GM12878 (cell line): ENCODE measurements around the gene SAMSN1. TPM values are rescaled to one million over a fixed set of nuclear protein-coding genes. Genes with fewer than 3 reads are reported as not detected.

Source experiments
- ATAC-seq: fragments of 200-7000 bp; cut with Tn5 transposase; 3 replicates; pipeline ENCODE4 v1.9.1; 2020; ENCODE audit warnings: mild to moderate bottlenecking, moderate library complexity
- BruUV-seq: library from RNA; stranded (reverse); fragments of 400-500 nt; replicated peaks from 2 replicates; lab custom pipeline; 2021; lab: Mats Ljungman, UMichigan
- CTCF ChIA-PET: fragments of 300-600 bp; sonication (Branson Sonifier 250); formaldehyde crosslinking; extraction: SDS; loops from one replicate; lab custom pipeline; 2021; ENCODE audit warnings: inconsistent platforms; lab: Yijun Ruan, JAX
- POLR2A ChIA-PET: fragments of 350-600 bp; formaldehyde crosslinking; extraction: SDS; loops from one replicate; lab custom pipeline; 2021; ENCODE audit warnings: inconsistent platforms; lab: Charles Lee
- RAD21 ChIA-PET: fragments of 300-600 bp; sonication (Branson Sonifier 250); formaldehyde crosslinking; loops from one replicate; lab custom pipeline; 2023; ENCODE audit warnings: antibody characterized with exemption; ENCODE audit not compliant: unreplicated experiment; lab: Charles Lee
- SMC1A ChIA-PET: fragments of 300-600 bp; sonication (Branson Sonifier 250); formaldehyde crosslinking; loops from one replicate; lab custom pipeline; 2023; ENCODE audit not compliant: unreplicated experiment, uncharacterized antibody; lab: Charles Lee
- DNase-seq: peaks from one replicate; pipeline ENCODE4 v3.0.0-alpha.2; 2011; ENCODE audit warnings: low read depth, low spot score
- FAIRE-seq: peaks from 3 replicates; lab custom pipeline; 2011; peaks lifted over from hg19 to GRCh38; lab: Jason Lieb, UNC
- H2AFZ ChIP-seq: 2 replicates; pipeline ENCODE4 v1.6.0; 2011; ENCODE audit warnings: low read depth, low read length, control low read depth; ENCODE audit not compliant: control insufficient read depth
- H3K27ac ChIP-seq: 2 replicates; pipeline ENCODE4 v1.5.1; 2011; ENCODE audit warnings: control low read depth; ENCODE audit not compliant: control insufficient read depth, insufficient read depth
- H3K27me3 ChIP-seq, 2 experiments: replicated peaks in 1 of 2; 2 replicates each; pipeline versions ENCODE4 v1.6.0 to v1.6.1; 2011; ENCODE audit warnings: low read length in 1 of 2; ENCODE audit not compliant: control insufficient read depth in 2 of 2, insufficient read depth in 2 of 2
- H3K36me3 ChIP-seq, 2 experiments: 2 replicates each; pipeline ENCODE4 v1.5.1; 2011; ENCODE audit warnings: low read length in 1 of 2; ENCODE audit not compliant: control insufficient read depth in 2 of 2, insufficient read depth in 2 of 2
- H3K4me1 ChIP-seq: 2 replicates; pipeline ENCODE4 v1.6.1; 2011; ENCODE audit warnings: mild to moderate bottlenecking, low read length, moderate library complexity, mixed read lengths; ENCODE audit not compliant: control insufficient read depth, insufficient read depth
- H3K4me2 ChIP-seq: 2 replicates; pipeline ENCODE4 v1.6.0; 2011; ENCODE audit warnings: control low read depth; ENCODE audit not compliant: control insufficient read depth, insufficient read depth
- H3K4me3 ChIP-seq: fragments of 200-600 bp; sonication (generic); 2 replicates; pipeline ENCODE4 v1.5.1; 2016
- H3K79me2 ChIP-seq: 2 replicates; pipeline ENCODE4 v1.6.0; 2011; ENCODE audit warnings: low read length; ENCODE audit not compliant: control insufficient read depth, insufficient read depth
- H3K9ac ChIP-seq: 2 replicates; pipeline ENCODE4 v1.8.0; 2011; ENCODE audit warnings: low read length, control low read depth, mixed read lengths; ENCODE audit not compliant: control insufficient read depth, insufficient read depth
- H3K9me3 ChIP-seq: replicated peaks from 3 replicates; pipeline ENCODE4 v1.5.1; 2011; ENCODE audit warnings: mild to moderate bottlenecking, low read length; ENCODE audit not compliant: control insufficient read depth, insufficient read depth
- H4K20me1 ChIP-seq: 2 replicates; pipeline ENCODE4 v1.6.0; 2011; ENCODE audit not compliant: control insufficient read depth, insufficient read depth
- ASH2L ChIP-seq: fragments of 300-600, 200-600 bp; sonication (generic); IDR thresholded peaks from 2 replicates; pipeline ENCODE4 v1.6.1; 2017; ENCODE audit warnings: low read depth, mild to moderate bottlenecking, borderline replicate concordance
- PAX5 ChIP-seq: IDR thresholded peaks from 2 replicates; pipeline ENCODE4 v1.6.1; 2011; ENCODE audit warnings: low read depth, low read length, borderline replicate concordance
- PAX8 ChIP-seq: fragments of 450-650 bp; IDR thresholded peaks from 2 replicates; pipeline ENCODE4 v1.6.1; 2017; ENCODE audit warnings: mild to moderate bottlenecking, moderate library complexity
- PBX3 ChIP-seq: IDR thresholded peaks from 2 replicates; pipeline ENCODE4 v1.6.1; 2011; ENCODE audit warnings: mild to moderate bottlenecking, low read depth, low read length, moderate library complexity; ENCODE audit not compliant: insufficient replicate concordance
- RFX5 ChIP-seq: IDR thresholded peaks from 2 replicates; pipeline ENCODE4 v1.6.1; 2011; ENCODE audit warnings: low read depth, low read length, improper control_type of control experiment
- SIX5 ChIP-seq: IDR thresholded peaks from 2 replicates; pipeline ENCODE4 v1.6.1; 2011; ENCODE audit warnings: mild to moderate bottlenecking, low read depth, low read length, moderate library complexity; ENCODE audit not compliant: severe bottlenecking
- SMAD1 ChIP-seq: fragments of 450-650 bp; IDR thresholded peaks from 2 replicates; pipeline ENCODE4 v1.6.1; 2018; ENCODE audit warnings: mild to moderate bottlenecking, low read depth; ENCODE audit not compliant: partially characterized antibody
- ZNF274 ChIP-seq: IDR thresholded peaks from one replicate; pipeline ENCODE4 v1.8.0; 2011; ENCODE audit not compliant: insufficient read length, insufficient read depth
- WGBS: methylation state at CpG from one replicate; pipeline ENCODE4 v1.1.6; 2016; ENCODE audit warnings: low lambda C conversion rate; ENCODE audit not compliant: insufficient replicate concordance, insufficient coverage; ENCODE audit errors: missing lambda C conversion rate; 5-methylcytosine and 5-hydroxymethylcytosine counted together
- in situ Hi-C: fragments of 300-500 bp; cut with MboI; formaldehyde crosslinking; loops from 9 replicates; pipeline ENCODE4 v1.14.3; 2018; ENCODE audit warnings: mixed read lengths
- intact Hi-C: fragments of 100-400 bp; cut with micrococcal nuclease; formaldehyde crosslinking; loops from one replicate; pipeline ENCODE4 v1.14.2; 2022; ENCODE audit not compliant: unreplicated experiment
- polyA plus RNA-seq, 11 experiments: library from polyadenylated mRNA; depleted of rRNA in 4 of 11; unstranded in 6 of 11; stranded (reverse) in 5 of 11; fragments of >200 nt; fragmentation: Nextera tagmentation in 4 of 11; fragmentation: Illumina TruSeq in 1 of 11; extraction: Ambion mirVana in 4 of 11; extraction: Trizol in 1 of 11; gene quantifications; 1 replicate in 1 of 11; 2 replicates in 10 of 11; pipeline versions ENCODE4 v1.2.1 to v1.2.3, GENCODE V29; 2011 to 2016; ENCODE audit warnings: inconsistent platforms in 2 of 11, missing spikeins in 2 of 11, low read depth in 1 of 11
- total RNA-seq, 4 experiments: library from RNA; depleted of rRNA in 3 of 4; stranded (reverse); fragments of >200 nt in 3 of 4; fragmentation: Illumina TruSeq in 1 of 4; extraction: Trizol in 1 of 4; gene quantifications; 2 replicates each; pipeline versions ENCODE4 v1.2.1 to v1.2.3, GENCODE V29; 2013 to 2021
- TF ChIP-seq, protein P1 (sequence below): fragments of 450-650 bp; IDR thresholded peaks from 2 replicates; pipeline ENCODE4 v1.6.1; 2017; ENCODE audit warnings: antibody characterized with exemption, mild to moderate bottlenecking, moderate library complexity

Gene SAMSN1
- total and polyA plus RNA-seq, 10 of the 15 experiments (the other 5 are each of a cell fraction or from before 2014, with no cell fraction given): 23.2 to 102 (median 44.9) TPM

GRCh38 chr21:14583629-14584255 is 37.6 kb upstream of the SAMSN1 start (continued):
- TF ChIP-seq PBX3 (no peak), ASH2L (no peak)

DNA sequence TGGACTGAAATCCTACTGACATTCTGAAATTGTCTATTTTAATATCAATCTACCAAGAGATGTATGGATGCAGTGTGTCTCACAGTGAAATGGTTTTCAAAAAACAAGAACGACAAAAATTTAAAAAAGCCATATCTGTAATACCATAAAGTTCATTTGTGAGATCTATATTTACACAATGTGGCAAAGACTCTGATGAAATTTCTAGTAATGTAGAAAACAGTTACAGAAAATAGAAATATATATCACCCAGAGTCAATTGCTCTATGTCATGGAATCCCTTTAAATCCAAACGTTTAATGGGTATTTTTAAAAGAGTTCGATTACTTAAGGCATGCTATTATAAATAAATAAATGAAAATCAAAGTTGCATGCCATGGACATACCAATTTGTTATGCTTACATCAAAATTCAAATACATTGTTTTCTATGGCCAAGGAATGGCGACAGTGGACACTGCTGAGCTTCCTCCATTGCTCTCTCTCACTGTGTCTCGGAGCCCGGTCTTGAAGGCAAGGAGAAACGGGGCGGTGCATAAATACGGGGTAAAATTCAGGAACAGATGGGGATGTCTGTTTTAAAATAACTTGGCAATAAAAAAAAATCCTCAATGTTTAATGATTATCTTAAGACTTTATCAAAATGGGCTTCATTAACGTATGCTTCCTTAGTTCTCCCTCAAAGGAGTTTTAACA is 37.0 kb upstream of the SAMSN1 start:
- DNase-seq: no peak
- 75% methylated on average over 10 of the region's 10 CpGs for WGBS
- ChIA-PET CTCF (interaction anchor here (0.6 to 1.2 kb wide), 2 partner anchors 19 to 71 kb away, joined by 3 to 4 read pairs; no protein-coding TSS in a partner anchor), RAD21 (no interaction called here), POLR2A (interaction anchor here (0.7 kb wide), 1 partner anchor 11 kb away, joined by 3 read pairs; no protein-coding TSS in a partner anchor), SMC1A (interaction anchor here (0.8 to 1.4 kb wide), 2 partner anchors 9 to 33 kb away, joined by 3 to 4 read pairs; no protein-coding TSS in a partner anchor)
- in situ Hi-C loops: no loop called here
- Histone ChIP-seq H3K4me3 (no peak overlapping the region), H3K4me1 (no peaks in the 10 kb centered on the region), H3K9me3 (no peaks in the 10 kb centered on the region; the same call in 2 of the 3 replicates), H4K20me1 (no peaks in the 10 kb centered on the region), H3K79me2 (no peaks in the 10 kb centered on the region), H3K27ac (no peak overlapping the region), H3K9ac (no peak overlapping the region), H3K36me3 (no peaks in the 10 kb centered on the region), H3K4me2 (no peak overlapping the region), H2AFZ (no peak overlapping the region), H3K27me3 (no peaks in the 10 kb centered on the region)
- intact Hi-C loops: no loop called here
- FAIRE-seq: no peak
- ATAC-seq: no peak
- TF ChIP-seq, protein P1, sequence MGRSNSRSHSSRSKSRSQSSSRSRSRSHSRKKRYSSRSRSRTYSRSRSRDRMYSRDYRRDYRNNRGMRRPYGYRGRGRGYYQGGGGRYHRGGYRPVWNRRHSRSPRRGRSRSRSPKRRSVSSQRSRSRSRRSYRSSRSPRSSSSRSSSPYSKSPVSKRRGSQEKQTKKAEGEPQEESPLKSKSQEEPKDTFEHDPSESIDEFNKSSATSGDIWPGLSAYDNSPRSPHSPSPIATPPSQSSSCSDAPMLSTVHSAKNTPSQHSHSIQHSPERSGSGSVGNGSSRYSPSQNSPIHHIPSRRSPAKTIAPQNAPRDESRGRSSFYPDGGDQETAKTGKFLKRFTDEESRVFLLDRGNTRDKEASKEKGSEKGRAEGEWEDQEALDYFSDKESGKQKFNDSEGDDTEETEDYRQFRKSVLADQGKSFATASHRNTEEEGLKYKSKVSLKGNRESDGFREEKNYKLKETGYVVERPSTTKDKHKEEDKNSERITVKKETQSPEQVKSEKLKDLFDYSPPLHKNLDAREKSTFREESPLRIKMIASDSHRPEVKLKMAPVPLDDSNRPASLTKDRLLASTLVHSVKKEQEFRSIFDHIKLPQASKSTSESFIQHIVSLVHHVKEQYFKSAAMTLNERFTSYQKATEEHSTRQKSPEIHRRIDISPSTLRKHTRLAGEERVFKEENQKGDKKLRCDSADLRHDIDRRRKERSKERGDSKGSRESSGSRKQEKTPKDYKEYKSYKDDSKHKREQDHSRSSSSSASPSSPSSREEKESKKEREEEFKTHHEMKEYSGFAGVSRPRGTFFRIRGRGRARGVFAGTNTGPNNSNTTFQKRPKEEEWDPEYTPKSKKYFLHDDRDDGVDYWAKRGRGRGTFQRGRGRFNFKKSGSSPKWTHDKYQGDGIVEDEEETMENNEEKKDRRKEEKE: no peak
- no peak for TF ChIP-seq PAX8
- TF ChIP-seq SIX5: no peak
- no peak for TF ChIP-seq SMAD1
- TF ChIP-seq ZNF274: no peak
- TF ChIP-seq RFX5: no peak
- no peak for TF ChIP-seq PAX5
- BruUV-seq: no TSS peak
